ENCODE measurements around the gene NOL7. TPM values are rescaled to one million over a fixed set of nuclear protein-coding genes. Genes with fewer than 3 reads are reported as not detected.

Gene NOL7
- total RNA-seq, 1 donor from 2014 or later: 40.5 TPM

- Mint-ChIP-seq H3K4me3 (ENCODE audit: low read depth) (no peak overlapping the region), H3K27ac (no peak overlapping the region), H3K27me3 (no peaks in the 10 kb centered on the region), H3K36me3 (ENCODE audit: insufficient read depth) (peaks cover 28% of the 10 kb centered on the region), H3K9me3 (ENCODE audit: low read depth) (no peaks in the 10 kb centered on the region), H3K4me1 (ENCODE audit: low read depth) (no peaks in the 10 kb centered on the region)
- no peak for DNase-seq (ENCODE audit: low spot score, unreplicated experiment)
- no peak for TF ChIP-seq CTCF (IDR thresholded peaks at IDR 0.05; ENCODE audit: unreplicated experiment)
Observed at GRCh38 chr6:13597073-13597472, 18.1 kb upstream of the NOL7 start.

- Mint-ChIP-seq H3K27ac (no peak overlapping the region), H3K27me3 (no peaks in the 10 kb centered on the region), H3K36me3 (ENCODE audit: insufficient read depth) (peaks cover 35% of the 10 kb centered on the region), H3K4me1 (ENCODE audit: low read depth) (peaks cover 12% of the 10 kb centered on the region), H3K9me3 (ENCODE audit: low read depth) (peaks cover 3% of the 10 kb centered on the region), H3K4me3 (ENCODE audit: low read depth) (no peak overlapping the region)
- no peak for DNase-seq (ENCODE audit: low spot score, unreplicated experiment)
- no peak for TF ChIP-seq CTCF (IDR thresholded peaks at IDR 0.05; ENCODE audit: unreplicated experiment)
Observed at GRCh38 chr6:13600036-13600435, 15.1 kb upstream of the NOL7 start.

GRCh38 chr6:13604135-13604534, 11.0 kb upstream of the NOL7 start:
- Mint-ChIP-seq H3K4me3 (ENCODE audit: low read depth) (no peak overlapping the region), H3K4me1 (ENCODE audit: low read depth) (peaks cover 27% of the 10 kb centered on the region), H3K9me3 (ENCODE audit: low read depth) (peaks cover 3% of the 10 kb centered on the region), H3K36me3 (ENCODE audit: insufficient read depth) (peaks cover 28% of the 10 kb centered on the region), H3K27ac (peak overlapping the region; percentile 33), H3K27me3 (no peaks in the 10 kb centered on the region)
- TF ChIP-seq CTCF (IDR thresholded peaks at IDR 0.05; ENCODE audit: unreplicated experiment): no peak
- no peak for DNase-seq (ENCODE audit: low spot score, unreplicated experiment)

GRCh38 chr6:13604546-13605416, 10.4 kb upstream of the NOL7 start:
- Mint-ChIP-seq H3K4me1 (ENCODE audit: low read depth) (peaks cover 27% of the 10 kb centered on the region), H3K4me3 (ENCODE audit: low read depth) (no peak overlapping the region), H3K27ac (peak overlapping the region; percentile 86), H3K36me3 (ENCODE audit: insufficient read depth) (peaks cover 23% of the 10 kb centered on the region), H3K9me3 (ENCODE audit: low read depth) (peaks cover 3% of the 10 kb centered on the region), H3K27me3 (no peaks in the 10 kb centered on the region)
- no peak for DNase-seq (ENCODE audit: low spot score, unreplicated experiment)
- no peak for TF ChIP-seq CTCF (IDR thresholded peaks at IDR 0.05; ENCODE audit: unreplicated experiment)

DNA sequence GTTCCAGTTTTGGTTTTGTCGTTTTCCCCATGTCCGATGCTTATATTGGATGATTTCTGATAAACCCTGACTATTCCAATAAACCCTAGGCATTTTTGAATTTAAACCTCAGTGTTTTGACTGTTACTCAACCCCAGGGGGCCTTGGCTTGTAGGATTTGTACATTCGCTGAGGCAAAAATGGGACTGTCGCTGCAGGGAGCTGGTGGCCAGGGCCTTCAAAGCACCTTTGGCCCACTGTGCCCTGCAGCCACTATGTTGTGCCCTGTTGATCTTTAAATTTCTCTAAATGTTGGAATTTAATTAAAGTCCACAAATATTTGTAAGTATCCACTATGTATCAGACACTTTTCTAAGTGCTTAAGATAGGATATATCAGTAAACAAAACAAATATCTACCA, 9.5 kb upstream of the NOL7 start:
- H3K9me3 Mint-ChIP-seq (ENCODE audit: low read depth): peaks cover 3% of the 10 kb centered on the region
- H3K36me3 Mint-ChIP-seq (ENCODE audit: insufficient read depth): peaks cover 21% of the 10 kb centered on the region
- TF ChIP-seq CTCF (IDR thresholded peaks at IDR 0.05; ENCODE audit: unreplicated experiment): no peak
- no peaks in the 10 kb centered on the region for H3K27me3 Mint-ChIP-seq
- H3K4me3 Mint-ChIP-seq (ENCODE audit: low read depth): no peak overlapping the region
- H3K27ac Mint-ChIP-seq: peak overlapping the region; percentile 86
- peaks cover 27% of the 10 kb centered on the region for H3K4me1 Mint-ChIP-seq (ENCODE audit: low read depth)
- DNase-seq (ENCODE audit: low spot score, unreplicated experiment): no peak

All from progenitor cell of endocrine pancreas (in vitro differentiated cells).